SW 1271 (cell line): Measurements from ENCODE around the gene C16orf86.
A peak's percentile ranks its signal among the peaks of the same experiment; 100 is the strongest.

Experiments used
- DNase-seq, 2 experiments: peaks; one replicate each; lab custom pipeline; 2025; lab: John Stamatoyannopoulos, UW

C16orf86 gene

GRCh38 chr16:67667453-67667816 lies 821 bp downstream of the C16orf86 start:
- no peak for DNase-seq

DNA sequence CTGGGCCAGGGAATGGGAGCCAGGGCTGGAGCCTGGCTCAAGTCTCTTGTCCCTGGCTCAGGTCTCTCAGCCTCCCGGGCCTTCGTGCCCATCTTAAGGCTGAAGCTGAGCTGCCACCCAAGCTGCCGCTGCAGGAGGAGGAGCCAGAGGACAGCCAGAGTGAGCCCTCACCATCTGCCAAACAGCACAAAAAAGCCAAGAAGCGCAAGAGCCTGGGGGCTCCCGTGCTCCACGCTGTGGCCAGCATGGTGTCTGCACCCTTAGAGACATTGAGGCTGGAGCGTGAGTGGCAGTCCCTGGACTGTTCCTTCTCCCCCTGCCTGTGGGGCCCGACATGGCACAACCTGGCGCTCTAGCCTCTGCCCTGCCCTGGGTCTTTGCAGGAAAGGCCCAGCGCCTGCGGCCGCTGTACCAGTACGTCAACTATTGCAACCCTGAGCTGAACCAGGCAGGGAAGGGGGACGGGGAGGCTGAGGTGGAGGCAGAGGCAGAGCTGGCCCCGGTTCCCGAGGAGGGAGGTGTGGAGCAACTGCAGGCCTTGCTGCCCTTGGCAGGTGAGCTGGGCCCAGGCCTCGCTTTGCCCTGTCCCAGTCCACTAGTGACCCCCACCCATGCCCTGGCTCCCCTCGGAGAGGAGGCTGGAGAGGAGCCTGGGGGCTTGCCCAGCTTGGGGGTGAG lies 1.3 kb downstream of the C16orf86 start:
- DNase-seq = peak; percentile 61 to 79

DNA sequence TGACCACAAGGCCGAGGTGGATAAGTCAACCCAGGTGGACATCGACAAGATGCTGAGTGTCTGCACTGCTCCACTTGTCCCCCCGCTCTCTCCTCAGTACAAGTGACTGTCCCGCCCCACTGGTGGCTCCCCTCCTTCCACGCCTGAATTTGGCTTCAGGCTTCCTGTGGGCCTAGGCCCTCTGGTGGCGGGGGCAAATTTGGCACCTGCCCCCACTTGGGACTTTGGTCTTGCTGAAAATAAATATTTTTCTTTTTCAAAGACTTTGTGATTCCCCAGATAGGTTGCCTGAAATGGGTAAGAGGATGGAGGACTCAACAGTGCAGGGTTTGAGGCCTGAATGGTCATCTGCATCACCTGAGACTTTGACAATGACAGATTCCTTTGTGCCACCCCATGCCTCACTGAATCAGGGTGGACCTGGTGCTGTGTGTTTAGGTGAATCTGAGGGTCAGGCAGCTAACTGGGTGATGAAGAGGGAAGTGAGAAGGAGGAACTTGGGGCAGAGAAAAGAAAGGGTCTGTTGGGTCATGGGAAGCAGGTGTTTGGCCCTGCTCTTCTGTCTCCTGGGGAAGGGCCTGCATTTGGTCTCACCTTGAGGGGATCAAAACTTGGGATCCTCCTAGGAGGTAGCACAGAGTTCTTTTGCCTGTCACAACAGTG lies 2.0 kb downstream of the C16orf86 start:
- no peak for DNase-seq

DNA sequence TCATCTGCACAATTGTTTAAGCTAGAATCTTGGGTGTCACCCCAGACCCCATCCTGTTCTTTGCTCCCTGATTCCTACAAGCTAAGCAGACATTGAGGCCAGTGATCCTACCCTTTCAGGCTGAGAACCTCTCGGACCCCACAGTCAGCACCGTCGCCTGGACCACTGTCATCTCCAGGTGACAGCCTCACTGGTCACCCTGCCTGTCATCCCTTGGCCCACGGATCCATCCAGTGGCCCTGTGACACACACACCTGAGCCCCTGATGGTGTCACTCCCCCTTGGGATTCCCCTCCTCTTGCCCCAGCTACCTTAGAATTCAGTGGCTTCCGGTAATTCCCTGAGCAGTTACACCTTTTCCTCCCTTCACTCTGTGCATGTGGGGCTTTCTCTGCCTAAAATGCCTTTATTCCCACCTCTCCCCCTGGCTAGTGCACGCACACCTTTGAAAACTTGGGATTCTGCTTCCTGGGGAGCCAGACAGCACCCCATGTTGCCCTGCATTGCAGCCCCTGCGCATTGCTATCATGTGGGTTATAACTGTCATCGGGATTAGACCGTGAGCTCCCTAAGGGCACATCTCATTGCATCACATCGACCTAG lies 3.0 kb downstream of the C16orf86 start:
- no peak for DNase-seq

GRCh38 chr16:67672306-67672705 lies 5.7 kb downstream of the C16orf86 start:
- no peak for DNase-seq

- peak; percentile 31 to 40 for DNase-seq
These were observed 6.4 kb downstream of the C16orf86 start for GRCh38 chr16:67672739-67673662.

GRCh38 chr16:67673712-67674580 lies 7.3 kb downstream of the C16orf86 start:
- no peak for DNase-seq

GRCh38 chr16:67674851-67675578 lies 8.4 kb downstream of the C16orf86 start:
- DNase-seq = no peak

DNA sequence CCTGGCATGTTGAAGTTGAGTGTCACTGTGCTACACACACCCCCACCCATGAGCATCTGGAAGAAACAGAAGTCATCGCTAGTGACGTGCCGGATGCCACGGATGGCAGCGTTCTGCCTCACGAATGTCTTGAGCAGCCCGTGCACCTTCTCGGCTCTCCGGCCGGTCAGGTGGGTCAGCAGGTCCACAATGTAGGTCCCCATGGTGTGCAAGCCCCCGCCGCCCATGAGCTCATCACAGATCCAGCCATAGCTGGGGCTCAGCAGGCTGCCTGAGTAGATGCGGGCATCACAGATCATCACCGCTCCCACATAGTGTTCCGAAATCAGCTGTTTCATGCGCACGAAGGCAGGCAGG lies 8.9 kb downstream of the C16orf86 start:
- no peak for DNase-seq

GRCh38 chr16:67675999-67676398 lies 9.4 kb downstream of the C16orf86 start:
- no peak for DNase-seq

- DNase-seq = no peak
These were observed 9.9 kb downstream of the C16orf86 start for GRCh38 chr16:67676516-67676915.

DNA sequence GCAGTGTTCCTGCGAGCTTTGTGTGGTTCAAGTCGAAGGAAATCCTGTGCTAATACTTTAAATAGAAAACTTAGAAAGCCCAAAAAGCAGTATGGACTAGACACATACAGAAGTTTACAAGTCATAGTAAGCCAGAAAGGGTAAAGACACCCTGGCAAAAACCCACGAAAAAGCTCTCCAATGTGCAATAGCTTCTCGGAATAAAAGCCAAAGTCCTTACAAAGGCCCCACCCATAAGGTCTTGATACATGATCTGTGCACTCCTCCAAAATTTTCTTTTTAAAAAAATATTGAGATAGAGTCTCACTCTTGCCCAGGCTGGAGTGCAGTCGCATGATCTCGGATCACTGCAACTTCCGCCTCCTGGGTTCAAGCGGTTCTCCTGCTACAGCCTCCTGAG lies 10.3 kb downstream of the C16orf86 start:
- DNase-seq = no peak

- no peak for DNase-seq
These were observed 11.1 kb downstream of the C16orf86 start for GRCh38 chr16:67677712-67678111.

- no peak for DNase-seq
These were observed 11.9 kb downstream of the C16orf86 start for GRCh38 chr16:67678354-67679023.

- no peak for DNase-seq
These were observed 13.6 kb downstream of the C16orf86 start for GRCh38 chr16:67679935-67680897.

DNA sequence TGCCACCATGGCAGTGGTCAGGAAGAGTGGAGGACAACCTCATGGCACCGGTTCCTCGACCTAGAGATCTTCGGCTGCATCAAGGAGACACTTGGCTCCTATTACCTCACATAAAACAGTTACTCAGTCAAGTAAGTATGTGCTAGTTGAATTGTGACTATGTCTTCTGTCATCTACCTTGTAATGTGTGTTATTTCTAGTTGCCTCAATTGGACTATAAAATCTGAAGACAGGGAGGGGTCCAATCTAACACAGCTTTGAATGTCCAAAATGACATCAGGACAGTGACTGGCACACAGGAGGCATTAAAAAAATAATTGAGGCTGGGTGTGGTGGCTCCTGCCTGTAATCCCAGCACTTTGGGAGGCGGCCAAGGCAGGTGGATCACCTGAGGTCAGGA lies 17.2 kb downstream of the C16orf86 start:
- no peak for DNase-seq

GRCh38 chr16:67685388-67686112 lies 18.9 kb downstream of the C16orf86 start:
- no peak for DNase-seq
